OCI-LY1 (cell line): ENCODE data around the gene CDC25C.

Experiments
- EZH2 ChIP-seq: fragments of 200-600 bp; sonication (generic), shearing (Covaris generic); IDR thresholded peaks from 2 replicates; pipeline ENCODE4 v1.8.0; 2017; ENCODE audit warnings: borderline replicate concordance, mixed run types, mild to moderate bottlenecking, antibody characterized with exemption, low read length, moderate library complexity, mixed read lengths
- TF ChIP-seq, protein P1 (sequence below): fragments of 200-600 bp; sonication (generic), shearing (Covaris generic); IDR thresholded peaks from 2 replicates; pipeline ENCODE4 v1.5.1; 2017; ENCODE audit warnings: mild to moderate bottlenecking, antibody characterized with exemption, low read length, moderate library complexity, mixed read lengths

DNA sequence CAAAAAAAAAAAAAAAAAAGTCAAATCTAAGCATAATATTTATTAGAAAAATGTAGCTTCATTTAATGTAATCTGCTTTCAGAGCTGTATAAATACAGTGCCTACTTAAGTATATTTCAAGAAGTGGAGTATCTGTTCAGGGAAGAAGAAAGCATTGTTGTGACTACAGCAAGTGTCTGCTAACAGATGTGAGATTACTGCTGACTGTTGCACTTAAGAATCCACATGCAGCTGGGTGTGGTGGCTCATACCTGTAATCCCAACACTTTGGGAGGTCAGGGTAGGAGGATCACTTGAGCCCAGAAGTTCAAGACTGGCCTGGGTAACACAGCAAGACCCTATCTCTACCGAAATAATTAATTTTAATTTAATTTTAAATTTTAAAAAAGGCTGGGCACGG is 39.9 kb upstream of the CDC25C start:
- TF ChIP-seq, protein P1, sequence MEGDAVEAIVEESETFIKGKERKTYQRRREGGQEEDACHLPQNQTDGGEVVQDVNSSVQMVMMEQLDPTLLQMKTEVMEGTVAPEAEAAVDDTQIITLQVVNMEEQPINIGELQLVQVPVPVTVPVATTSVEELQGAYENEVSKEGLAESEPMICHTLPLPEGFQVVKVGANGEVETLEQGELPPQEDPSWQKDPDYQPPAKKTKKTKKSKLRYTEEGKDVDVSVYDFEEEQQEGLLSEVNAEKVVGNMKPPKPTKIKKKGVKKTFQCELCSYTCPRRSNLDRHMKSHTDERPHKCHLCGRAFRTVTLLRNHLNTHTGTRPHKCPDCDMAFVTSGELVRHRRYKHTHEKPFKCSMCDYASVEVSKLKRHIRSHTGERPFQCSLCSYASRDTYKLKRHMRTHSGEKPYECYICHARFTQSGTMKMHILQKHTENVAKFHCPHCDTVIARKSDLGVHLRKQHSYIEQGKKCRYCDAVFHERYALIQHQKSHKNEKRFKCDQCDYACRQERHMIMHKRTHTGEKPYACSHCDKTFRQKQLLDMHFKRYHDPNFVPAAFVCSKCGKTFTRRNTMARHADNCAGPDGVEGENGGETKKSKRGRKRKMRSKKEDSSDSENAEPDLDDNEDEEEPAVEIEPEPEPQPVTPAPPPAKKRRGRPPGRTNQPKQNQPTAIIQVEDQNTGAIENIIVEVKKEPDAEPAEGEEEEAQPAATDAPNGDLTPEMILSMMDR: no peak
- TF ChIP-seq EZH2: no peak
